OCI-LY3 (cell line): ENCODE data around the gene ELAVL4.

ENCODE experiments used
- CTCF ChIP-seq: fragments of 200-600, 300-600 bp; sonication (generic); IDR thresholded peaks from 2 replicates; pipeline ENCODE4 v1.5.1; 2014; ENCODE audit warnings: antibody characterized with exemption, low read length, low read depth
- EZH2phosphoT487 ChIP-seq: fragments of 200-600 bp; shearing (Covaris generic); IDR thresholded peaks from 2 replicates; pipeline ENCODE4 v1.6.1; 2018; ENCODE audit warnings: antibody characterized with exemption, mixed run types, low read depth

- TF ChIP-seq CTCF (no peak), EZH2phosphoT487 (no peak)
Measured at GRCh38 chr1:50208756-50209155, 100.0 kb downstream of the ELAVL4 start.
